GM19240 (cell line): ENCODE results near the gene CDC42.

Experiments used
- DNase-seq: peaks from one replicate; pipeline ENCODE4 v3.0.0; 2011; ENCODE audit warnings: low spot score; ENCODE audit not compliant: insufficient read length

CDC42 gene

DNA sequence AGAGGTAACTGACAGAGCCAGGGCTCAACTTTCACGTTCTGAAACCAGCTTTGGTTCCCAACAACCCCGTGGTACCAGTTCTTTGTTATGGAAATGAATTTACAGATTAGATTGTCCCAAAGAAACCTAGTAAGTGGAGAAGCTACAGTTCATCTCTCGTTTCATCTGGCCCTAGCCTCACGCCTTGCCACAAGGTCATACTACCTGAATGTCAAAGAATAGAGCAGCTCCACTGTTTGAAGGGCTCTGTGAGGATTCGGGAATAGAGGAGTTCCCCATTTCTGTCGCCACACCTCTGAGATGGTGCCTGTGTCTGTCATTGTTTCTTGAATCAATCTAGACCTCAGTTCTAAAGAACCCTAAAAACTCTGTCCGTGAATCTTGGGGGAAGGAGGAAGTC lies 15.0 kb upstream of the CDC42 start:
- DNase-seq, result no peak

DNA sequence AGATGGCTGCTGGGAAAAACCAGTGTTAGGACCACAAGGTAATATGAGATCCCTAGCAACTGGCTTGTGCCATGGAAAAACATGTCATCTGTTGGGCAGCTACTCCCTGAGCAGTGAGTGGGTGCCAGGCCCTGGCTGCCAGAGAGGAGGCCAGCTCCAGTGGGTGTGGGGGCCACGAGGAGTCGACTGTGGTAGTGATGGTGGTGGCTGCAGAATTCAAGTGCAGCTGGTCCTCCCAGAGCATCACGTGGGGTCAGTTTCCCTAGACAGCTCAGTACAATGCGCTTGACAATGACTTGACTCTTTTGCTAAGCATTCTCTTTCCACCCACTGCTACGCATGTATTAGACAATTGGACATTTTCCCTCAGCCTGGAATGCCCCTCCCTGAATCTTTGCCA lies 14.5 kb upstream of the CDC42 start:
- no peak for DNase-seq

DNA sequence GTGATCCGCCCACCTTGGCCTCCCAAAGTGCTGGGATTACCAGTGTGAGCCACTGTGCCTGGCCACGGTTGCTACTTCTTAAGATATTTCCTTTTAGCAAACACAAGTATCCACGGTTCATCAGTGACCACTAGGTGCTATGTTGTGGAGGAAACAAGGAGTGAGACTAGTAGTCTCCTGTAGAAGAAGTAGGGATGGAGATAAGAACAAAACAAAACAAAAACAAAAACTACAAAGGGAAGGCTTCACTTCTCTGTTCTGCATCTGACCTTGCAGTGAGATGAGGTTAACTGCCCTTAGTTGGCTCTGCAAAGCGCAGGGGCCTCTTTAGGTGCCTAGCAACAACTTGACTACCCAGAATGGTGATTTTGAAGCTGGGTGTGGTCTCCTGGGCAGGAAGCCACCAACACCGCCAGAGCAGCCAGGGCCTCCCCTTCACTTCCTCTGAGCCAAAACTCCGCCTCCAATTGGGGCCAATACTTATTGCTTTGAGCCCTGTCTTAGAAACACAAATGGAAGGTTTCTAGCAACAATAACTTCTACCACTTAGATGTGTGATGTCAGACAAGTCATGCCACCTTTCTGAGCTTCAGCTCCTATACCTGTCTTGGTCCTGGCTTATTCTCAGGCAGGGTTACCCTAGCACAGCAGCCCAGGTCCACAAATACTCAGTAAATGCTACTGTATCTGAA lies 12.8 kb upstream of the CDC42 start:
- DNase-seq, result peak; percentile 60

DNA sequence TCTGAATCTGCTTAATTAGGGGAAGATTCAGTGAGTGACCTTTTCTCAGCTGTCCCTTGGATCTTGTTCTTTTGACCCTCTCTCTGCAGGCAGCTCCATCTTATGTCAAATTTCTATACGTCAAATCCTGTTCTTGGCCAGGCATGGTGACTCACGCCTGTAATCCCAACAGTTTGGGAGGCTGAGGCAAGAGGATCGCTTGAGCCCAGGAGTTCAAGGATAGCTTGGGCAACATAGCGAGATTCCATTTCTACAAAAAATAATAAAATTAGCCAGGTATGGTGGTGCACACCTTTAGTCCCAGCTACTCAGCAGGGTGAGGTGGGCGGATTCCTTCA lies 12.3 kb upstream of the CDC42 start:
- no peak for DNase-seq

DNA sequence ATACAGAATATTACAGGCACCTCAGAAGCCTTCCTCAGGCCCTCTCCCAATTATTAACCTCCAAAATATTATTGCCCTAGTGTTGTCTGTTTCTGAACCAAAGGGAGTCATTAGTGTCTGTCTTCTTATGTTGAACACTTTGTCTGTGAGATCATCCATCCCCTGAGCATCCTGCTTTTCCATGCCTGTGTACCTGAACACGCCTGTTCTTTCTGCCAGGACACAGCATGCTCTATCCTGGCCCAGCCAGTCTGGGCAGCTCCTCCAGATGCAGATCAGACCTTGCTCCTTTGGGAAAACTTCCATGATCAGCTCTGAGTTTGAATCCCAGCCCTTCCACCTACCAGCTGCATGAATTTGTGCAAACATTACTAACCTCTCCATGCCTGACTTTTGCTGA lies 11.0 kb upstream of the CDC42 start:
- DNase-seq, result no peak

DNA sequence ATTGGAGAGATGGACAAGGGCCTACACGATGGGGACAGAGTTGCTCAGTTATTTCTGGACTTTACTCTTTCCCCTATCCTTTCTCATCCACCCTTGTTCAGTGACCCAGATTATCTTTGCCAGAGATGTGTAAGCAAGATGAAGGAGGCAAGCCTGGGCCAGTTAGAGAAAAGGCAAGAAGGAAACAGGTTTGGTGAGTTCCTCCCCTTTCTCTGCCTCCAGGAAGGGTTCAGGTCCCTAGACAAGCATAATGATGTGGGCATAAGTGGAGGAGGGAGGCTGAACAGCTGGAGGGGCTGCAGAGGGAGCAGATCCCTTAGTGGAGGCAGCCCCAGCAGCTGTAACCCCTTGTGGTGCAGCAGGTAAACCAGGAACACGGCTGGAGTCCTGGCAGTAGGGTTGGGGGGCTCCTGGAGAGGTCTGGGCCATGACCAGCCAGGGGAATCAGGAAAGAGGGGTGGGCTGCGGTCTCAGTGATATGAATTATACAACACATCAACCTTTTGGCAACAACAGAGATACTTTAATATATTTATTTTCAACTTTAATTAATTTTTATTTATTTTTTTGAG lies 9.2 kb upstream of the CDC42 start:
- DNase-seq, result no peak

DNA sequence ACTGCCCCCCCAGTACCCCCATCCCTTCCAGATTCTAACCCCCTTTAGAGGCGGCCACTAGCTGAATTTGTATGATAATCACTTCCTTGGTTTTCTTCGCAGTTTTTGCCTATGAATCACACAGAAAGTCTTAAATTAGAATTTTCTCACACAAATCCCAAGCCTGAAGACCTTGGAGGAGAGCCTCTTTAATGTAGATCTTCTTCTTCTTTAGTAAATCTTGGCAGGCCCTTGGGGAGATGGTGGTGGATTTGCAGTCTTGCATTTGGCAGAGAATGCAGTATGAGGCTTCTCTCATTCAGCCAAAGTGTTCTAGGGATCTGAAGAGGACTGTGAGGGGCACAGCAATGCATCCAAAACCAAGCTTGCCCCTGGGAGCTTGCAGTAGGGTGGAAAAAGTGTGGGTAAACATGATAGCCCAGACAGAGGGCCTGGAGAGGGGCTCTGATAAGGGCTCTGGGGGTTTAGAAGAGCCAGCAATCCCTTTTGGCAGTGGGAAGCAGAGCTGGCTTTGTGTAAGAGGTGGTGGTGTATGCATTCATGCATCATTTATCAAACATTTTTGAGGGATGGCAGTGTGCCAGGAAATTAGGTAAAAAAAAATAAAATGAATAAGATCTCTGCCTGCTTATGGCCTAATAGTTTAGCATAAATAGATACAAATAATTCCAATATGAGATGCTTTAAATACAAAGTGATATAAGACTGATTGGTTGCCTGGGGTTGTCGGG lies 7.7 kb upstream of the CDC42 start:
- DNase-seq, result no peak

DNA sequence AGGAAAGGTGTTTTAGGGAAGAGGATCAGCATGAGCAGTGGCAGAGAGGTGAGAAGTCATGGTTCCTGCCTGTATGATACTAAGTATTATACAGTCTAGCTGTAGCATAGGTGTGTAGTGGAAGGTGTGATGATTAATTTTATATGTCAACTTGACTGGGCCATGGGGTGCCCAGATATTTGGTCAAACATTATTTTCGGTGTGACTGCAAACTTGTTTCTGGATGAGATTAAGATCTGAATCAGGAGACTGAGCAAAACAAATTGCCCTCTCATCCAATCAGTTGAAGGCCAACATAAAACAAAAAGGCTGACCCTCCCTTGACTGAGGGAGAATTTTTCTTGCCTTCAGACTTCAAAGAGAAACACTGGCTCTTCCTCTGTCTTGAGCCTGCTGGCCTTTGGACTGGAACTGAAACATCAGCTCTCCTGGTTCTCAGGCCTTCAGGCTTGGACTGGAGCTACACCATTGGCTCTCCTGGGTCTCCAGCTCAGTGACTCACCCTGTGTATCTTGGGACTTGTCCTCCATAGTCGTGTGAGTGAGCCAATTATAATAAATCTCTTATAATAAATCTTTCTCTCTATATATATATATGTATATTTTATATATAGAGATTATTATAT lies 6.8 kb upstream of the CDC42 start:
- DNase-seq, result no peak

DNA sequence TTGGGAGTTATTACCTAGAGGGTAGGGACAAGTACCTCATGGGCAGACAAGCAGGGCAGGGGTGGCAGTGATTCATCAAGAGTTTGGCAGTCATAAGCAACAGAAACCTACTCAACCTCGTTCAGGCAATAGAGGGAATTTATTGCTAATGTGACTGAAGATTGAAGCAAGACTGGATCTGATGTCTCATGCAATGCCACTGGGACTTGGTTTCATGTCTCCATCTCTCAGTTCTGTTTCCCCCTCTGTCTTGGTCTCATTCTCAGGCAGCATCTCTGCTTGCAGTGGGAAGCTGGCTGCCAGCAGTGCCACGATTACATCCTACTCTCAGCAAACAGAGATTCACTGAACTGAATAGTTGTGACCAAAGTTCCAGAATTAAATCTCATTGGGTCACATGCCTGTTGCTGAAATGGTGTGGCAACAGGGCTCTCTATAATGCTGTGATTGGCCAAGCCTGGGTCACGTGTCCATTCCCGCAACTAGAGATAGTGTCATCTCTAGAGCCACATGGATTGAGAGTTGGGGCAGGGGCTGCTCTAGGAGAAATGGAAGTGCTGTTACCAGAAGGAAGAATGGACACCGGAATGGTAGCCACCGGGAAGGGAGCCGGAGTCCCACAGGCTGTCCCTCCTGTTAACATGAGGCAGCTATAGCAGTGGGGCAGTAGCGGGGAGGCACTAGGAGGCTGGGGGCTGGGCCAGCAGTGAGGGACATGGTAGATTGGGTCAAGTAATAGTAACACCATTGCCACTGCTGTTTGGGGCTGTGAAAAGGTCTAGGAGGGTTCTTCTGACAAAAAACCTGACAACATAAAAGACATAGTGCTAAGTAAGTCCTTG lies 3.9 kb upstream of the CDC42 start:
- no peak for DNase-seq

DNA sequence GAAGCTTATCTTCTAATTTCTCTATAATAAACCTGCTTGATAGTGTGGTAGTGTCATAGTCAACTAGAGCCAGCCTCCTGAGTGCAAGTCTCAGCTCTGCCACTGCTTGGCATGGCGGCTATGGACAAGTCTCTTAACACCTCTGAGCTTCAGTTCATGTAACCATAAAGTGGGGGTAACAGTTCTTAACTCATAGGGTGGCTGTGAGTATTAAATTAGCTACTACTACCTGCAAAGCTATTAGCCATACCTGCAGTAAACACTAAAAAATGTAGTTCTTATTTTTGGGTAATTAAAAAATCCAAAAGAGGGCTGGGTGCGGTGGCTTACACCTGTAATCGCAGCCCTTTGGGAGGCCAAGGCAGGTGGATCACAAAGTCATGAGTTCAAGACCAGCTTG lies 2.2 kb upstream of the CDC42 start:
- no peak for DNase-seq

DNA sequence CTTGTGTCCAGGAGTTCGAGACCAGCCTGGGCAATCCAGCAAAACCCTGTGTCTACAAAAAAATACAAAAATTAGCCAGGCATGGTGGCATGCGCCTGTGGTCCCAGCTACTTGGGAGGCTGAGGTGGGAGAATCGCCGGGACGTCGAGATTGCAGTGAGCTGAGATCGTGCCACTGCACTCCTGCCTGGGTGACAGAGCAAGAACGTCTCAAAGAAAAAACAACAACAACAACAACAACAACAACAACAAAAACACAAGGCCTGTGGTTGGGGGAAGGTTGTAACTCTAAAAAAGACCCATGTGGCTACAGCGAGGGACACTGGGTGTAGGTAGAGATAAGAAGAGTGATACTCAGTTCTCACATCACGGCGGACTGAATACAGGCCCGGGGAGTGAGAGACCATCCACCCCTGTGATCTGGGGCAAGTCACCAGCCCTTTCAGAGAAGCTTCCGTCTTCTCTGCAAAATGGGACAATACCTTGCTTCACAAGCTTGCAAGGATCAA lies 848 bp upstream of the CDC42 start:
- DNase-seq, result no peak

DNA sequence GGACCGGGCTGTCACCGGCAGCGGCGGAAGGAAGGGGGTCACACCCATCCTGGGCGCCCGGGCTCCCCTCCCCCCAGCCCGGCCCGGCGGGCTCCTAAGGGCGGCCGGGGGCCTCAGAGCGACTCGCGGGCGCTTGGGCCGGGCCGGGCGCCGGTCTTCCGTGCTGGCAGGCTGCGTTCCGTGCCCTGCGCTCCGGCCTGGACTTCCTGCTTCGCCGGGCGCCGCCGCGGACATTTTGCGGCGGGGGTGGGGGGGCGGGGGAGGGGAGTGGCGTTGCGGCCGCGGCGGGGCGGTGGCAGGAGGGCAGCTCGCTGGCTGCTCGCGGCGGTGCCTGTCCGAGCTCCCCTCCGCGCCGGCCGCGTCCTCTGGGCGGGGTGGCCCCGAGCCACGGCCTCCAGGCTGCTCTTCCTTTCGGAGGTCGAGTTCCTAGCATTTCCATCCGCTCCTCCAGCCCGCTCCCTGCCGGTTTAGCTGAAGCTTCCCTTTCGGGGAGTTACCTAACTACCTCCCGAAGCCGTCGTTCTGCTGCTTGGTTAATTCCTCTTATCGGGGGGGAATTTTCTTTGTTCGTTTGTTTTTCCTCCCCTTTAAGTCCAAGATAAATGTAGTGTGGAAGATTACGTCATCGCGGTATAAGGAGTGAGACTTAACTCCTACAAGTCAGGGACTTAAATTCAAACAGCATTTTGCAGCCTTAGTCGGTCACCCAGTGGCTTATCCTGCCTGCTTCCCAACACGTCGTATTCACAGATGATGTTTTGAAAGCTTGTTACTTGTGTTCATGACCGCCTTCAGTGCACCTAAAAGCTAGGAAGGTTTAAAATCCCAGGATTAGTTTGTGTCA lies 730 bp downstream of the CDC42 start:
- no peak for DNase-seq

DNA sequence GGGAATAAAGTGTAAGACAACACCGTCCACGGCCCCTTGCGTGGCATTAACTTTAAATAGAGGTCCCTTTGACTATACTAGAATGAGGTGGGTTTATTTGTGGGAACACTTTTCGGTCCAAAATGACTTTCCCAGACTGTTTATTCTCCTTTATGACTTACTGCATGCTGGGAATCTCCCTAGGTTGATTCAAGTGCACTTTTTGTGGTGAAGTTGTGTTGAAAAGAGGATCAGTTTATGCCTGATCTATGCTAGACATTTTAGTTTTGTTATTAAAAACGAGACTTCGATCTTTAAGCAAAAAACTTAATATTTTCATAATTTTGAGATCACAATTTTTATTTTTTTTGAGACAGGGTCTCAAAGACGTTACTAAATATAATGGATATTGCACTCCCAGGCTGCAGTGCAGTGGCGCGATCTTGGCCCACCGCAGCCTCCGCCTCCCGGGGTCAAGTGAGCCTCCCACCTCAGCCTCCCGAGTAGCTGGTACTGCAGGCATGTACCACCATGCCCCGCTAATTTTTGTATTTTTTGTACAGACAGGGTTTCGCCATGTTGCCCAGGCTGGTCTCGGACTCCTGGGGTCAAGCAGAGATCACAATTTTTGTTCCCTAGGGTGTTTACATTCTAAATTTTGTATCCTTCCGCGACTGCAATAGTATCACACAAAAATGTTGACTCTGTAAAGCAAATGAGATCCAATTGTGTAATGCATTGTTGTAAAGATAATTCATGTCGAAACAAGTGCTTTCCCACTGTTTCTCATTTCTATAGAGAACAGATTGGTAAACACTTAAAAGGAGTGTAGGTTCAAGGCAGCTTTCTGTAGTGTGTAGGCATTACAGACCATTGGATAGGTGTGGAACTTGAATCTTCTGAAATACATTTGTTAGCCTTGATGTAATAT lies 1.6 kb downstream of the CDC42 start:
- DNase-seq, result no peak

DNA sequence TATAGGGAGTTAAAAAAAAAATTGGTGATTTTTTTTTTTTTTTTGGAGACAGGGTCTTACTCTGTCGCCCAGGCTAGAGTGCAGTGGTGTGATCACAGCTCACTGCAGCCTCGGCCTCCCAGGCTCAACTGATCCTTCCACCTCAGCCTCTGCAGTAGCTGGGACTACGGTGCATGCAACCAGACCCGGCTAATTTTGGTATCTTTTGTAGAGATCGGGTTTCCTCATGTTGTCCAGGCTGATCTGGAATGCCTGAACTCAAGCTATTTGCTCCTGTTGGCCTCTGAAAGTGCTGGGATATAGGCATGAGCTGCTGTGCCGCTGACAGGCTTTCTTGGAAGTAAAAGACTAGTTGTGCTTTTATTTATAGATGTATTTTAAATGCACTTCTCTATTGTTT lies 3.0 kb downstream of the CDC42 start:
- DNase-seq, result no peak

DNA sequence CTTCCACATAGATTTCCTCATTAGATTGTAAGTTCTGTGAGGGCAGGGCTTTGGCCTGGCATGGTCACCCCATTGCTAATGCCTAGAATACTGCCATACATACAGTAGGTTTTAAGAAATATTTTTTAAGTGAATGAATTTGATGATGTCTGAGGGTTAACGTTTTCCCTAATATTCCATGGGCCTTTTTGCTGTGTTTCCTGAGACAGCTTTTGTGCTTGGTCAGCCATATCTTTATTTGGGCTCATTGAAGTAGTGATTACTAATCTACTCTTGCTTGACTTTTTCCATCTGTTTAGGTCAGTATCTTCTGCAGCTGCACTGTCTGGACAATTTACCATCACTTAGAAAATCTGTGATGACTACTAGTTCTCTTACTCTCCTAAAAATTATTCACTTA lies 3.5 kb downstream of the CDC42 start:
- DNase-seq, result no peak

DNA sequence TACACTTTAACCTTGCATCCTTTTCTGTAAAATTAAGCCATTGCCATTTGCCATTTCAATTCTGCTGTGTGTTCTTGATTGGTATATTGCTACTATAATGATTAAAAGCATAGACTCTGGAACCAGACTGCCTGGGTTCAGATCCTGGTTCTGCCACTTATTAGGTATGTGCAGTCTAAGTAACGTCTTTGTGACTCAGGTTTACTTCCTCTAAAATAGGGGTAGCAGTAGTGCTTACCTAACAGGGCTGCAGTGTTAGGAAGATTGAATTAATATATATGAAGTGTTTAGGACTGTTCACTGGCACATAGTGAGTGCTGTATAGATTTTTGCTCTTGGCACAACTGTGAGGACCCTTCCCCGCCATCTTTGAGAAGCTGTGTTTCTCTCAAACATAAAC lies 4.4 kb downstream of the CDC42 start:
- no peak for DNase-seq

DNA sequence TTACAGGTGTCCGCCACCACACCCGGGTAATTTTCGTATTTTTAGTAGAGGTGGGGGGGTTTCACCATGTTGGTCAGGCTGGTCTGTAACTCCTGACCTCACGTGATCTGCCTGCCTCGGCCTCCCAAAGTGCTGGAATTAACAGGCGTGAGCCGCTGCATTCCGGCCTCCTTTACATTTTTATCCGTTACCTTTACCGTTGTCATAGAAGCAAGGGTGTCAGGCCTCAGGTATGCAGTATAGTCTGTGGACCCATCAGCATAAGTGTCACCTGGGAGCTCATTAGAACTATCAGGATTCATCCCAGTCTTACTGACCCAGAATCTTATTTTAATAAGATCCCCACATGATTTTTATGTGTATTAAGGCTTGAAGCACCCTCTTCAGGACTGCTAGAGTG lies 5.4 kb downstream of the CDC42 start:
- no peak for DNase-seq

DNA sequence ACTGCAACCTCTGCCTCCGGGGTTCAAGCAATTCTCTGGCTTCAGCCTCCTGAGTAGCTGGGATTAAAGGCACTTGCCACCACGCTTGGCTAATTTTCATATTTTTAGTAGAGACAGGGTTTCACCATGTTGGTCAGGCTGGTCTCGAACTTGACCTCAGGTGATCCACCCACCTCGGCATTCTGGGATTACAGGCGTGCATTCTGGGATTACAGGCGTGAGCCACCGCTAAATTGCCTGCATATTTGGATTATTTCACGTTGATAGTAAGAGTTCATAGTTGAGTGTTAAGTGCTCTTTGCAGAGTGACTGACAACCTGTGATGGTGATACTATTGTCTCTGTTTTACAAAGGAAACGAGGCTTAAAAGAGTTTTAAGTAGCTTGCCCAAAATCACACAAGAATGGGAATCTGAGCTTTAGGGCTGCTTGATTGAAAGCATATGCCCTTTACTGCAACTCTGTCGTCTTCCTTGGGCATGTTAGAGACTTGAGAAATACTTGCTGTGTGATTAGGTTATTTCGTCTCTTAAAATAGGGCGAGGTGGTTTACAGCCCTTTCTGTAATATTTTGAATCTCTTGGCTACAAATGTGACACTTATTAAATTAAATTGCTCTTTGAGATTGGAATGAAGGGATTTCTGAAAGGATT lies 12.4 kb downstream of the CDC42 start:
- DNase-seq, result no peak

DNA sequence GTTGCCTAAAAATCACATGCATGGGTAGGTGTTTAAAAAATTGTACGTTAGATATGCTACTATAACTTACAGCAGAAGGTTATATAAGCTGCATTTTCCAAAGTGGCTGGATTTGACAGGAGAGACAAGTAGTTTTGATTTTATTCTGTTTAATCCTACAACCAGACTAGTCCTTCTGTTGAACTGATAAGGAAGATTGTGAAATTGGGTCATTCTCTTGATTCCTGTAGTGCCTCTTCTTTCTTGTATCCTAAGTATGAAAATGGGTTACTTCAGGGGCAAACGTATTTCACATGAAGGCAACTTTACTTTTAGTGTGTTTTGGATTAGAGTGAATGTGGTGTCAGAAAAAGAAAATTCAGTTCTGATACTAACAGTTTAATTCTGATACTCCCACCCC lies 19.0 kb downstream of the CDC42 start:
- no peak for DNase-seq
